NB4 (cell line): Measurements from ENCODE around the gene KLHL8.
A peak's percentile ranks its signal among the peaks of the same experiment; 100 is the strongest.
"Not testable (repeated sequence)": the region's sequence is repeated elsewhere in the genome, so short reads cannot be mapped to it uniquely, and the experiment has no call there.

Experiments used
- DNase-seq: peaks from one replicate; pipeline ENCODE4 v3.0.0; 2010; ENCODE audit warnings: low read depth
- H3K4me3 ChIP-seq: one replicate; pipeline ENCODE4 v1.5.1; 2011; ENCODE audit warnings: mild to moderate bottlenecking, low read depth, low read length, moderate library complexity
- MYC ChIP-seq: IDR thresholded peaks from 2 replicates; pipeline ENCODE4 v1.6.1; 2011; ENCODE audit warnings: low read depth, low read length
- POLR2A ChIP-seq: IDR thresholded peaks from 2 replicates; pipeline ENCODE4 v1.6.1; 2011; ENCODE audit warnings: mild to moderate bottlenecking; ENCODE audit not compliant: insufficient read length; ENCODE audit errors: extremely low read depth
- TF ChIP-seq, protein P1 (sequence below): IDR thresholded peaks from one replicate; pipeline ENCODE4 v1.5.1; 2012; ENCODE audit warnings: low read depth, low read length
- TF ChIP-seq, protein P2 (sequence below): IDR thresholded peaks from 2 replicates; pipeline ENCODE4 v1.6.1; 2011; ENCODE audit warnings: low read depth, low read length

The KLHL8 gene

DNA sequence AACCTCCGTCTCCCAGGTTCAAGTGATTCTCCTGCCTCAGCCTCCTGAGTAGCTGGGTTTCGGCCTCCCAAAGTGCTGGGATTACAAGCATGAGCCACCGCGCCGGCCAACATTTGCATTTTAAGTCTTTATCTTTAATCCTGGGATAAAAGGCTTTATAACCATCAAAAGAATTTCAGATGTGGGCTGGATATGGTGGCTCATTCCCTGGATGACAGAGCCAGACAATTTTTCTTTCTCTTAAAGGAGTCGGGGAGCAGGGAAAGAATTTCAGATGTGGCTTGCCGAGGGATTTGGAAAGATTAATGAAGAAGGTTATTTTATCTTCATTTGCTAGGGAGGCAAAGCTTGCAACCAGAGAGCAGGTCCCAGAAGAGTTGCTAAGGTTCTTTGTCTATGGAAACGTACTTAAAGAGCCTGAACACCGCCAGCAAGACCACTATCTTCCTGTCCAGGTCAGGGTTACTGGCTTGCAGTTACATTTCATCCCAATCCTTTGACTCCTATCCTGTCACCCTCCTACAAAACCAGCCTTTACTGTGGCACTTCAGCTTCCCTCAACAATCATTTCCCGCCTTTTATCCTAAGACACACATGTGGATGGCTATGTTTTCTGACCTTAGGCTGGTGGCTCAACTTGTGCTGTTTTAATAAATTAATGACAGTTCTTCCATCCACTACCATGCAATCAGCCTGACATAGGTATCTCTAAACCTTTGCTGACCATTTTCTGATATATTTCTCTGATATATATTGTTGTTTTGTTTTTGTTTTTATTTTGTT, 3.9 kb upstream of the KLHL8 start:
- TF ChIP-seq, protein P1, sequence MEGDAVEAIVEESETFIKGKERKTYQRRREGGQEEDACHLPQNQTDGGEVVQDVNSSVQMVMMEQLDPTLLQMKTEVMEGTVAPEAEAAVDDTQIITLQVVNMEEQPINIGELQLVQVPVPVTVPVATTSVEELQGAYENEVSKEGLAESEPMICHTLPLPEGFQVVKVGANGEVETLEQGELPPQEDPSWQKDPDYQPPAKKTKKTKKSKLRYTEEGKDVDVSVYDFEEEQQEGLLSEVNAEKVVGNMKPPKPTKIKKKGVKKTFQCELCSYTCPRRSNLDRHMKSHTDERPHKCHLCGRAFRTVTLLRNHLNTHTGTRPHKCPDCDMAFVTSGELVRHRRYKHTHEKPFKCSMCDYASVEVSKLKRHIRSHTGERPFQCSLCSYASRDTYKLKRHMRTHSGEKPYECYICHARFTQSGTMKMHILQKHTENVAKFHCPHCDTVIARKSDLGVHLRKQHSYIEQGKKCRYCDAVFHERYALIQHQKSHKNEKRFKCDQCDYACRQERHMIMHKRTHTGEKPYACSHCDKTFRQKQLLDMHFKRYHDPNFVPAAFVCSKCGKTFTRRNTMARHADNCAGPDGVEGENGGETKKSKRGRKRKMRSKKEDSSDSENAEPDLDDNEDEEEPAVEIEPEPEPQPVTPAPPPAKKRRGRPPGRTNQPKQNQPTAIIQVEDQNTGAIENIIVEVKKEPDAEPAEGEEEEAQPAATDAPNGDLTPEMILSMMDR, result no peak
- no peak for TF ChIP-seq POLR2A
- no peak for TF ChIP-seq MYC
- TF ChIP-seq, protein P2, sequence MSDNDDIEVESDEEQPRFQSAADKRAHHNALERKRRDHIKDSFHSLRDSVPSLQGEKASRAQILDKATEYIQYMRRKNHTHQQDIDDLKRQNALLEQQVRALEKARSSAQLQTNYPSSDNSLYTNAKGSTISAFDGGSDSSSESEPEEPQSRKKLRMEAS, result no peak
- no peak for DNase-seq
- H3K4me3 ChIP-seq, result no peak overlapping the region

DNA sequence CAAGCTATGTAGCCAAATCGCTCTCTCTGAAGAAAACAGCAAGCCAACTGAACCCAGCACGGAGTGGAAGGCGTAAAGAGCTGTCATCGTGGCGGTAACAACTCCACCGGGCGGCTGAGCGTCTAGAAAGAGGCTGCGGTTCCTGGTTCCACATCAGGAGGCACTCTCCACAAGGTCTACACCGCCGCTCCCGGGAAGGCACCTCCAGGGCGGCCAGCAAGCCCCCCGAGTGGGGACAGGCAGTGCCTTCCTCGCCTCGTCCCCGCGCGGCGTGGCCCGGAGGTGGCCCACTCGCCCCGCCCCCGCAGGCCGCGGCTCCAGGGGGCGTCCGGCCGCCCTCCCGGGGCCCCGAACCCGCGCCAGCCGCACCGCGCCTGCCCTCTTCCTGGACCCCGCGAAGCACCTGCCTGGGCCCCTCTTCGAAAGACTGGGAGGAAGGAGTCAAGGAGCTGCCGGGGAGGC, 755 bp downstream of the KLHL8 start:
- H3K4me3 ChIP-seq, result peak overlapping the region; percentile 91
- peak; percentile 76 for DNase-seq
- TF ChIP-seq, protein P1, result peak; percentile 12
- 0 out of 2 replicates have a peak, but pooled peaks have one; percentile 24 for TF ChIP-seq MYC
- no peak for TF ChIP-seq POLR2A

DNA sequence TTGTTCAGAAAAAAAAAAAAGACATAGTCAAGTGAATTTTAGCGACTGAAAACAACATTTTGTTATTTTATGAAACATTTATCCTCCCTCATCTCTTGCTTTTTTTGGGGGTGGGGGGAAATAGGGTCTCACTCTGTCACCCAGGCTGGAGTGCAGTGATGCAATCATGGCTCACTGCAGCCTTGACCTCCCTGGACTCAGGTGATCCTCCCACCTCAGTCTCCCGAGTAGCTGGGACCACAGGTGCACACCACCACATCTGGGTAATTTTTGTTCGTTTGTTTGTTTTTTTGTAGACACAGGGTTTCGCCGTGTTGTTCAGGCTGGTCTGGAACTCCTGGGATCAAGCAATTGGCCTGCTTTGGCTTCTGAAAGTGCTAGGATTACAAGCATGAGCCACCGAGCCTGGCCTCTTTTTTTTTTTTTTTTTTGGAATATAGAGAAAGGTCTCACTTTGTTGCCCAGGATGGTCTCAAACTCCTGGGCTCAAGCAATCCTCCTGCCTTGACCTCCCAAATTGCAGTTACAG, 3.1 kb downstream of the KLHL8 start:
- peak overlapping the region; percentile 18 for H3K4me3 ChIP-seq
- DNase-seq, result not testable (repeated sequence)

DNA sequence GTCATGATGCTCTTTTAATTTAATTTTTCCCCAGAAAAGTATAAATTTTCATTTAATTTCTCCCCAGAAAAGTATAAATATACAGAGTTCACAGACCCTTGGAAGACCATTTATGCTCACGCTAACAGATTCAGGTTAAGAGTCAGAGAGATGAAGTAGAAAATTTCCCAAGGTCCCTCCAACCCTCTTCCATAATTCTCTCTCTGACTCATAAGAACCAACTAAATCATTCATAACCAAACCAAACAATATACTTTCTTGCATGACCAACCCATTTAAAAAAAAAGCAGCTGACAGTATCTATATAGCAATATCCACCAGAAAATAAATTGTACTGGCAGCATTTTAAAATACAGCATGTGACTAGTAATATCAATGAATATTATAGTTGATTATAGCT, 3.9 kb downstream of the KLHL8 start:
- DNase-seq, result no peak
- H3K4me3 ChIP-seq, result peak overlapping the region; percentile 21
- TF ChIP-seq POLR2A (no peak), MYC (no peak)
- TF ChIP-seq, protein P2, result no peak
- TF ChIP-seq, protein P1, result no peak

DNA sequence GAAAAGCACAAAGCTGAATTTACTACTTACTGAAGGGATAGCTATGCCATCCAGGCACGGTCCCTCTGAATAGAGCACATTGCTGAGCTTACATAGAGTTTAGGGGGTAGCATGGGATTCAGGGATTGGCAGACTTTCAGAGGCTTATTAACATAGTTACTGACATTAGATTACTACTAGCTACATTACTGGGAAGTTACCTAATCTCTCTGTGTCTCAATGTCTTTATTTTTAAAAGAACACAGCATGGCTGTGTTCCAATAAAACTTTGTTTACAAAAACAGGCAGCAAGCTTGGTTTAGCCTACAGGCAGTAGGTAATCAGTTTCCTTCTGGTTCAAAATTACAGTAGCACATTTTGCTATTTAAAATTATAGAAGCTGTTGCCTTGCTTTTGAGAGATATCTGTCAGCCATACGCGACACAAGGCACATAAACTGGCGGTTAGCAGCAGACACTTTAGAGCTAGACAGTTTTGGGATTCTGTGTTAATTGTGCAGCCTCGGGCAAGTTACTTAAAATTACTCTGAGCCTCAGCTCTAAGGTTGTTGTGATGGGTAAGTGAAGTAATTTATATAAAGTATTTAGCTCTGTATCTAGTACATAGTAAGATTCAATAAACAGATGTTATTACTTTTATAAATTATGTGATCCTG, 6.9 kb downstream of the KLHL8 start:
- H3K4me3 ChIP-seq, result no peak overlapping the region
- DNase-seq, result peak; percentile 36
- TF ChIP-seq, protein P2, result no peak
- TF ChIP-seq POLR2A (no peak), MYC (no peak)
- TF ChIP-seq, protein P1, result no peak

DNA sequence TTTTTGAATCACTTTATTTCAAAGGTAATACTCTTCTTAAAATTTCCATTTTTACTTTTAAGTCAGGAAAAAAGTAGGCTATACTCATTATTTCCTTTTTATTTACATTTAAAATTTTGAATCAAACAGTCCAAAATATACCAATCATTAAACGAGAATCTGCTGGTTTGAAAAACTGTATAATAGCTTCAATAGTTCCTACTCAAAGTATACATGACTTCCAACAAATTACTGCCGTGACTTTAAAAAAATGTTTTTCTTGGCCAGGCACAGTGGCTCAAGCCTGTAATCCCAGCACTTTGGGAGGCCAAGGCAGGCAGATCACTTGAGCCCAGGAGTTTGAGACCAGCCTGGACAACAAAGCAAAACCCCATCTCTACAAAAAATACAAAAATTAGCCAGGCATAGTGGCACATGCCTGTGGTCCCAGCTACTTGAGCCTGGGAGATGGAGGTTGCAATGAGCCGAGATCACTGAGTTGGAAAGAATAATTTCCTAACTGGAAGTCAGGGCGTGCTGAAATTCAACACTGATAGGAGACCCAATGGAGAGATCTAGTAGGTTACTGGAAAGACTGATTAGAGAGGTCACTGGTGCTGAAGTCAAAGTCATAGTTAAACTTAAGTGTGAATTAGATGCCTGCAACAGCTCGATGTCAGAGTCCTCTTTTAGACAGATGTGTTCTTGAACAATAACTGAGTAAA, 9.0 kb downstream of the KLHL8 start:
- DNase-seq, result no peak
- TF ChIP-seq, protein P1, result no peak
- TF ChIP-seq, protein P2, result no peak
- TF ChIP-seq POLR2A, result no peak
- TF ChIP-seq MYC, result no peak
- no peak overlapping the region for H3K4me3 ChIP-seq
